Measurements from ENCODE around the gene ATPAF1. TPM values are rescaled to one million over a fixed set of nuclear protein-coding genes. Genes with fewer than 3 reads are reported as not detected.

ATPAF1 gene
- total RNA-seq, 2 experiments from 2014 or later: 44.5 to 49.2 TPM

DNA sequence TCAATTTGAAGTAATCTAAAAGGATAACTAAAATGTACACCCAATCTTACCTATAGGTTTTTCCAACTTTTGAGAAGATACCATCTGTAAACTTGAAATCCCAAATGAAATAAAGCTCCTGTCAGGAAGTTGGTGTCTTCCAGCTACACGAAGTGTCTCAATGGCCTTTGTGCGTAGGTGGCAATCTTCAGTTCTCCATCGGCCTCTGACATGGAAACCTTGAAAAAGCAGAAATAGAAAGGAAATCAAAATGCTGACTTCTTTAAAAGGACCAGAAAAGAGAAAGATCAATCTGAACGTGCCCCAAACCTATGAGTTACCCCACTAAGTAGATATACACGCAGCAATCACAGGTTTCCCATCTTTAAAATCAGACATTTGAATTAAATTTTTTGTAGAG is 74.1 kb downstream of the ATPAF1 start:
- CTCF ChIA-PET: no interaction called here
- H3K4me1 Mint-ChIP-seq (ENCODE audit: low read depth): peaks cover 20% of the 10 kb centered on the region
- H3K9me3 Mint-ChIP-seq: no peaks in the 10 kb centered on the region
- no peaks in the 10 kb centered on the region for H3K27me3 Mint-ChIP-seq (ENCODE audit: low read depth)
- intact Hi-C loops (cut with micrococcal nuclease): no loop called here
- no peak overlapping the region for H3K4me3 Mint-ChIP-seq
- H3K36me3 Mint-ChIP-seq (ENCODE audit: low read depth): peaks cover 32% of the 10 kb centered on the region
- DNase-seq: no peak
- no peak overlapping the region for H3K27ac Mint-ChIP-seq

GRCh38 chr1:46592823-46593222 is 75.3 kb downstream of the ATPAF1 start:
- CTCF ChIA-PET: no interaction called here
- intact Hi-C loops (cut with micrococcal nuclease): no loop called here
- Mint-ChIP-seq H3K4me3 (no peak overlapping the region), H3K27ac (no peak overlapping the region), H3K9me3 (no peaks in the 10 kb centered on the region), H3K4me1 (ENCODE audit: low read depth) (peaks cover 15% of the 10 kb centered on the region), H3K36me3 (ENCODE audit: low read depth) (peaks cover 34% of the 10 kb centered on the region), H3K27me3 (ENCODE audit: low read depth) (no peaks in the 10 kb centered on the region)
- no peak for DNase-seq

DNA sequence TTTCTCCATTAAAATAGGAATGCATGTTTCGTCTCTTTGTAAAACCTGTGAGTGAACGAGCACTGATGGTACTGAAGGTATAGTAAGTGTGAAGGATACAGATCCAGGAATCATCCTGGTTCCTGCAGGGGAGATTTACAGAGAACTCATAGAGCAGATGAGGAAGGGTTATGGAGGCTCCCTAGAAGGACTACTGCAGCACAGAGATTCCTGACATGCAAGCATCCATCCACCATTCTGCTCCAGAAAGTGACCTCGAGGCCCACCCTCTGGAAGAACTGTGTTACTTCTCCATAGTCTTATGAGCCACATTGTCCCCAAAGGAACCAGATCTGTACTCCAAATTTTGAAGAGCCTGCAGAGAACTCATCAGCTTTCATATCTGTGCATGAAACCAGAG is 78.6 kb downstream of the ATPAF1 start:
- Mint-ChIP-seq H3K27ac (peak overlapping the region; percentile 55), H3K36me3 (ENCODE audit: low read depth) (peaks cover 45% of the 10 kb centered on the region), H3K9me3 (no peaks in the 10 kb centered on the region), H3K27me3 (ENCODE audit: low read depth) (no peaks in the 10 kb centered on the region), H3K4me1 (ENCODE audit: low read depth) (no peaks in the 10 kb centered on the region), H3K4me3 (no peak overlapping the region)
- CTCF ChIA-PET: no interaction called here
- intact Hi-C loops (cut with micrococcal nuclease): no loop called here
- no peak for DNase-seq

- H3K4me3 Mint-ChIP-seq: no peak overlapping the region
- no peaks in the 10 kb centered on the region for H3K9me3 Mint-ChIP-seq
- H3K4me1 Mint-ChIP-seq (ENCODE audit: low read depth): peaks cover 1% of the 10 kb centered on the region
- CTCF ChIA-PET: no interaction called here
- H3K36me3 Mint-ChIP-seq (ENCODE audit: low read depth): peaks cover 42% of the 10 kb centered on the region
- no peaks in the 10 kb centered on the region for H3K27me3 Mint-ChIP-seq (ENCODE audit: low read depth)
- H3K27ac Mint-ChIP-seq: no peak overlapping the region
- no peak for DNase-seq
- intact Hi-C loops (cut with micrococcal nuclease): no loop called here
Observed at GRCh38 chr1:46587069-46587468, 81.1 kb downstream of the ATPAF1 start.

DNA sequence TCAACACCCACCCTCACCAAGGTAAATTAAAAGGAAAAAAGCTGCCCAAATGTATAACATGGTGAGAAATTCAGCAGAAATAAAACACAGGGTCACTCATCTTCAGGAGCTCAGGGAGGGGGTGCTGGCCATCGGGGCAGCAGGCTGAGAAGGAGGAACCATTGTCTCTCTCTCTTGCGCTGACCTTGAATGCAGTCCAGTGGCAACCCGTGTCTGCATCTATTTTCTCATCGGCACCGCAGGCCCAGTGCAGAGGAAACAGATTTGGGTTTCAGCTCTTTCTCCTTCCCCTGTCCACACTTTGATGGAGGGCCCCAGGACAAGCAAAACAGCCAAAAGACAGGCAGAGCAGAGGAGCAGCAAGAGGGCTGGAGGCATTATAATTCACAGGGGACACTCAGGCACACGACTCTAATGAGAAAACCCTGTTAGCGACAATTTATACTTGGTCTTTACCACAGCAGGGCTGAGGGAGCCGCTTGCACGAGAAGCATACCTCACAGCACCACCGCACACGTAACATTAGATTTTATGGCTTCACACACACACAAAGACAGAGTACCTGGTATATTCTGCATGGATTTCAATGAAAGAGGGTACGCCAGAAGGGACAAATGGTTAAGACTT is 82.7 kb downstream of the ATPAF1 start:
- Mint-ChIP-seq H3K9me3 (no peaks in the 10 kb centered on the region), H3K4me1 (ENCODE audit: low read depth) (peaks cover 8% of the 10 kb centered on the region), H3K36me3 (ENCODE audit: low read depth) (peaks cover 37% of the 10 kb centered on the region), H3K27me3 (ENCODE audit: low read depth) (no peaks in the 10 kb centered on the region), H3K4me3 (no peak overlapping the region), H3K27ac (no peak overlapping the region)
- DNase-seq: no peak
- intact Hi-C loops (cut with micrococcal nuclease): no loop called here
- CTCF ChIA-PET: no interaction called here

DNA sequence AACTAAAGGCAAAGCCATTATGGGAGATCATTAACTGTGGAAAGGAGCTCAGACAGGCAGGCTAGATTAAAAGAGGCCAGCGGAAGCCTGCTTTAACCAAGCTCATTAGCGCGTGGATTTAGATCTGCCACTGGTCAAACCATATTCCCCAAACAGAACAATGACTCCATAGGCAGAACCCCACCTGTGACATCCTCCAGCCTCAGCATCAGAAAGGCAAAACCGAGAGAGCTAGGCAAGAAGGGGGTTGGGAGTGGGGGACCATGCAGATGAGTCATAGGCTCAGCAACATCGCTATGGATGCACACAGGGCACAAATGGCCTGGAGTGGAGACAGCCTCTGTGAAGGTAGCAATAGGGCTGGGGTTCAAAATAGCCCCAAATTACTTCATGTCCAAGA is 84.7 kb downstream of the ATPAF1 start:
- Mint-ChIP-seq H3K9me3 (no peaks in the 10 kb centered on the region), H3K36me3 (ENCODE audit: low read depth) (peaks cover 21% of the 10 kb centered on the region), H3K4me3 (no peak overlapping the region), H3K27ac (no peak overlapping the region), H3K4me1 (ENCODE audit: low read depth) (peaks cover 8% of the 10 kb centered on the region), H3K27me3 (ENCODE audit: low read depth) (no peaks in the 10 kb centered on the region)
- intact Hi-C loops (cut with micrococcal nuclease): no loop called here
- no peak for DNase-seq
- CTCF ChIA-PET: interaction anchor here (1.0 kb wide), 1 partner anchor 12 kb away, joined by 4 read pairs; no protein-coding TSS in a partner anchor

- no peak overlapping the region for H3K4me3 Mint-ChIP-seq
- no peak overlapping the region for H3K27ac Mint-ChIP-seq
- DNase-seq: no peak
- intact Hi-C loops (cut with micrococcal nuclease): no loop called here
- no peaks in the 10 kb centered on the region for H3K27me3 Mint-ChIP-seq (ENCODE audit: low read depth)
- H3K36me3 Mint-ChIP-seq (ENCODE audit: low read depth): peaks cover 24% of the 10 kb centered on the region
- peaks cover 8% of the 10 kb centered on the region for H3K4me1 Mint-ChIP-seq (ENCODE audit: low read depth)
- CTCF ChIA-PET: interaction anchor here (1.0 kb wide), 1 partner anchor 12 kb away, joined by 4 read pairs; no protein-coding TSS in a partner anchor
- H3K9me3 Mint-ChIP-seq: no peaks in the 10 kb centered on the region
Observed at GRCh38 chr1:46582972-46583371, 85.2 kb downstream of the ATPAF1 start.

Other genes starting within 250 kb of the ATPAF1 start
- gene DMBX1, start 178.5 kb downstream of the ATPAF1 start, total RNA-seq: not detected
- gene KNCN, start 116.7 kb downstream of the ATPAF1 start, total RNA-seq: not detected
- gene MKNK1, start 64.1 kb downstream of the ATPAF1 start, total RNA-seq: 10 to 100 TPM; 18.5 to 21.2 TPM
- 1 to 10 TPM; 4.8 to 5.0 TPM for gene MOB3C, start 51.6 kb downstream of the ATPAF1 start, total RNA-seq
- gene TEX38, start 3.5 kb upstream of the ATPAF1 start, total RNA-seq: not detected
- 10 to 100 TPM; 35.8 to 38.3 TPM for gene EFCAB14, start 50.8 kb upstream of the ATPAF1 start, total RNA-seq
- not detected for gene CYP4B1, start 130.7 kb upstream of the ATPAF1 start, total RNA-seq

Measured in activated naive CD4-positive, alpha-beta T cell treated with anti-CD3 and anti-CD28 coated beads for 36 hours (primary cell).